ENCODE results near the gene SH3BP2. TPM values are rescaled to one million over a fixed set of nuclear protein-coding genes. Genes with fewer than 3 reads are reported as not detected.

SH3BP2 gene
- total RNA-seq, 1 donor from 2014 or later, result 43.2 TPM

- Mint-ChIP-seq H3K27me3 (no peaks in the 10 kb centered on the region), H3K4me1 (peaks cover 84% of the 10 kb centered on the region)
Observed at GRCh38 chr4:2805712-2806389, 13.0 kb downstream of the SH3BP2 start.

GRCh38 chr4:2806390-2807355 is 13.8 kb downstream of the SH3BP2 start:
- POLR2A ChIA-PET, result interaction anchor here (0.6 to 4.1 kb wide), 10 partner anchors 8 to 148 kb away, joined by 3 to 15 read pairs (median 3); partner anchors contain the start of gene SH3BP2
- Mint-ChIP-seq H3K4me1 (peaks cover 84% of the 10 kb centered on the region), H3K27me3 (no peaks in the 10 kb centered on the region), H3K36me3 (ENCODE audit: low read depth) (no peaks in the 10 kb centered on the region), H3K9me3 (no peaks in the 10 kb centered on the region), H3K4me3 (peak overlapping the region; percentile 69), H3K27ac (peak overlapping the region; percentile 92)
- ATAC-seq (ENCODE audit: low read depth) (peak; percentile 76), DNase-seq (no peak)
- intact Hi-C loops (cut with micrococcal nuclease), result no loop called here
- CTCF ChIA-PET, result no interaction called here
- TF ChIP-seq CTCF (IDR thresholded peaks at IDR 0.05), result no peak

More at GRCh38 chr4:2805712-2806389, 13.0 kb downstream of the SH3BP2 start:
- no peak for TF ChIP-seq CTCF (IDR thresholded peaks at IDR 0.05)
- no peaks in the 10 kb centered on the region for H3K36me3 Mint-ChIP-seq (ENCODE audit: low read depth)
- H3K27ac Mint-ChIP-seq, result peak overlapping the region; percentile 92
- peak overlapping the region; percentile 69 for H3K4me3 Mint-ChIP-seq
- intact Hi-C loops (cut with micrococcal nuclease), result no loop called here
- no peak for DNase-seq
- ATAC-seq (ENCODE audit: low read depth), result no peak
- no peaks in the 10 kb centered on the region for H3K9me3 Mint-ChIP-seq
- POLR2A ChIA-PET, result interaction anchor here (0.6 to 4.1 kb wide), 8 partner anchors 8 to 147 kb away, joined by 3 to 15 read pairs (median 3); partner anchors contain the start of gene SH3BP2
- CTCF ChIA-PET, result no interaction called here

GRCh38 chr4:2807571-2807970 is 14.7 kb downstream of the SH3BP2 start:
- ChIA-PET CTCF (no interaction called here), POLR2A (interaction anchor here (0.6 to 4.1 kb wide), 6 partner anchors 9 to 41 kb away, joined by 3 to 15 read pairs (median 4); no protein-coding TSS in a partner anchor)
- DNase-seq (no peak), ATAC-seq (ENCODE audit: low read depth) (no peak)
- H3K4me1 Mint-ChIP-seq, result peaks cover 84% of the 10 kb centered on the region
- intact Hi-C loops (cut with micrococcal nuclease), result no loop called here
- no peaks in the 10 kb centered on the region for H3K27me3 Mint-ChIP-seq
- H3K36me3 Mint-ChIP-seq (ENCODE audit: low read depth), result peaks cover 2% of the 10 kb centered on the region
- no peak overlapping the region for H3K4me3 Mint-ChIP-seq
- peak overlapping the region; percentile 92 for H3K27ac Mint-ChIP-seq
- no peak for TF ChIP-seq CTCF (IDR thresholded peaks at IDR 0.05)
- H3K9me3 Mint-ChIP-seq, result no peaks in the 10 kb centered on the region

GRCh38 chr4:2808001-2808400 is 15.1 kb downstream of the SH3BP2 start:
- Mint-ChIP-seq H3K27me3 (no peaks in the 10 kb centered on the region), H3K9me3 (no peaks in the 10 kb centered on the region), H3K36me3 (ENCODE audit: low read depth) (peaks cover 2% of the 10 kb centered on the region), H3K4me1 (peaks cover 89% of the 10 kb centered on the region), H3K27ac (peak overlapping the region; percentile 41), H3K4me3 (no peak overlapping the region)
- TF ChIP-seq CTCF (IDR thresholded peaks at IDR 0.05), result no peak
- ATAC-seq (ENCODE audit: low read depth), result no peak
- DNase-seq, result no peak
- ChIA-PET POLR2A (interaction anchor here (0.7 to 4.1 kb wide), 4 partner anchors 10 to 40 kb away, joined by 3 to 15 read pairs (median 5); no protein-coding TSS in a partner anchor), CTCF (no interaction called here)
- intact Hi-C loops (cut with micrococcal nuclease), result no loop called here

All from activated B cell treated with CpG ODN at 0.5 μM for 24 hours (primary cell).